ENCODE data around the gene UCHL1.

UCHL1 gene

GRCh38 chr4:41256740-41257256 is at the start of gene UCHL1:
Gene UCHL1, plus strand, starts transcription at chr4:41256928. Its CDS starts 49 bp downstream, at chr4:41256977.
- DNase-seq = peak; percentile 68

- DNase-seq = no peak
These were observed 49.4 kb upstream of the UCHL1 start for GRCh38 chr4:41207291-41207831.

GRCh38 chr4:41209187-41209586 is 47.5 kb upstream of the UCHL1 start:
- no peak for DNase-seq

- DNase-seq = no peak
These were observed 46.8 kb upstream of the UCHL1 start for GRCh38 chr4:41209901-41210300.

GRCh38 chr4:41211951-41212615 is 44.6 kb upstream of the UCHL1 start:
- no peak for DNase-seq

- DNase-seq = peak; percentile 13
These were observed 44.0 kb upstream of the UCHL1 start for GRCh38 chr4:41212616-41213203.

- no peak for DNase-seq
These were observed 43.0 kb upstream of the UCHL1 start for GRCh38 chr4:41213625-41214135.

GRCh38 chr4:41214136-41214824 is 42.4 kb upstream of the UCHL1 start, which contains the start of gene APBB2:
Gene APBB2, minus strand, starts transcription at chr4:41214542. Its CDS starts 181,288 bp downstream, at chr4:41033254.
- DNase-seq = peak; percentile 88

- no peak for DNase-seq
These were observed 41.9 kb upstream of the UCHL1 start for GRCh38 chr4:41214825-41215146.

GRCh38 chr4:41215155-41215554 is 41.6 kb upstream of the UCHL1 start:
- DNase-seq = no peak

GRCh38 chr4:41215969-41216293 is 40.8 kb upstream of the UCHL1 start:
- DNase-seq = no peak

GRCh38 chr4:41216294-41217019 is 40.3 kb upstream of the UCHL1 start:
- peak; percentile 69 for DNase-seq

- DNase-seq = no peak
These were observed 39.8 kb upstream of the UCHL1 start for GRCh38 chr4:41217020-41217333.

- DNase-seq = no peak
These were observed 39.4 kb upstream of the UCHL1 start for GRCh38 chr4:41217374-41217773.

GRCh38 chr4:41218703-41219102 is 38.0 kb upstream of the UCHL1 start:
- DNase-seq = no peak

- no peak for DNase-seq
These were observed 37.2 kb upstream of the UCHL1 start for GRCh38 chr4:41219421-41219950.

- no peak for DNase-seq
These were observed 34.7 kb upstream of the UCHL1 start for GRCh38 chr4:41221850-41222645.

- no peak for DNase-seq
These were observed 28.8 kb upstream of the UCHL1 start for GRCh38 chr4:41227902-41228301.

- no peak for DNase-seq
These were observed 24.3 kb upstream of the UCHL1 start for GRCh38 chr4:41232406-41232805.

- no peak for DNase-seq
These were observed 23.9 kb upstream of the UCHL1 start for GRCh38 chr4:41232856-41233255.

- no peak for DNase-seq
These were observed 20.7 kb upstream of the UCHL1 start for GRCh38 chr4:41236032-41236431.

- no peak for DNase-seq
These were observed 20.2 kb upstream of the UCHL1 start for GRCh38 chr4:41236508-41236907.
